ENCODE measurements around the gene VSX1.

The VSX1 gene

DNA sequence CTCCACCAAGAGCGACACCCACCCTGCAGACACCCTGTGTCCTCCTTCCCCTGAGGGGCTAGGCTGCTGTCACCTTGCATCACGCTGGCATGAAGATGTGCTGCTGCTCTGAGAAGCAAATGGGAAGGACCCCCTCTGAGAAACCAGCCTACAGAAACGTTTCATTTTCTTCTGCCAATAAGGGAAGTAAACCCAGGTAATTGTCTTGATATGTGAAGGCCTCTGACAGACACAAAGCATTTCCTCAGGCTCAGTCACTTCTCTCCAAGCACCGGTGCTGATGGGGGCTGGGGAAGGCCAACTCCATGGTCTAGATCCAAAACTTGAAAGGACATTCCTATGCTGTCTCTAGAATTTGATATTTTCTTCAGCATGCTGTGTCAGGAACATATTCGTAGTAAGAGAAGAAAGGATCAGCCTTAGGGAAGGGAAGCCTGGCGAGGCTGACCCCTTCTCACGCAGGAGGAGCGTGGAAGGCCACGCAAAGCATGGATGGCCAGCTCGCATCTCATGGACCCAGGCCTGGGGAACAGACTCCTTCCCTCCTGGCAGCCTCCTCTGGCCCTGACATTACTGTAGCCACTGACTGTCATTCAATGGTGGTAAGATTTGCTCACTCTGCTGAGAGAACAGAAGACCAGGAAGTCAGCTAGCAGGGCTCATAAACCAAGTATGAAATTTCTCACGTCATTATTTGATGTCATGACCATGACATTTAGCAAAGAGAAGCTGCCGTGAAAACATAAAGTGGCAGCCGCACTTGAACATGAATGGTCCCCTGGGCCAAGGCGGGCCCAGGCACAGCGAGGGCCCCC, 44.4 kb downstream of the VSX1 start:
- no peak for DNase-seq

DNA sequence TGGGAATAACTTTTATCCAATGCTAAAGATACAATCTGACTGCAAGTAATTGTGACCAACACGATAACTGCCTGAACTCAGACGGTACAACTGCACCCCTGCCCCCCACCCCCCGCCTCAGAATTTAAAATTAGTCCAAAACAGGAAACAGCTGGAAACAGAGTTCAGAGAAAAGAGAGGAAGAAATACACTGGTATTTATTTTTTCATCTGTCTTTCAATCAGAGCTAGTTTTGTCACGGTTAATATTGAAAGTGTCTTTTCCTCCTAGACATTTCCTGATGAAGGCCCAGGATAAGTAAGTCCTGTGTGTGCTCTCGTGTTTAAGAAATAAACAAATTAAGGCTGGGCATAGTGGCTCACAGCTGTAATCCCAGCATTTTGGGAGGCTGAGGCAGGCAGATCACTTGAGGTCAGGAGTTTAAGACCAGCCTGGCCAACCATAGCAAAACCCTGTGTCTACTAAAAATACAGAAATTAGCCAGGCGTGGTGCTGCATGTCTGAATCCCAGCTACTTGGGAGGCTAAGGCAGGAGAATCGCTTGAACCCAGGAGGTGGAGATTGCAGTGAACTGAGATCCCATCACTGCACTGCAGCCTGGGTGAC, 45.5 kb downstream of the VSX1 start:
- no peak for DNase-seq

DNA sequence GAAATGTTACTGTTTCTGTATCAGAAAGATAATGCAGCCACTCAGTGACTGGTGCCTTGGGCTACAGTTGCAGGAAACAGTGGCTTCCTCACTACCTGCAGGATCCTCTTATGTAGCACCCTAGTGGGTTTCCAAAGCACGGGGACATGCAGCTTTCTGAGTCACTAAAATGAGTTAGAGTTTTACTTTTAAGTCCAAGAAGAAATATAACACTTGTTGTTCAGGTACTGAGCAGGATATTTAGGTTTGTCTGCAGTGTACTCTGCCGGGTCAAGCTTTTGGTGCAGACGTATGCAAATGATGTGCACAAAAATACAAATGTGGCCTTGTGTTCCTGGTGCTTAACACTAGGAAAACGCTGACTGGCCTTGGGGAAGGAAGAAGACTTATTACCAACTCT, 46.0 kb downstream of the VSX1 start:
- DNase-seq, result no peak

DNA sequence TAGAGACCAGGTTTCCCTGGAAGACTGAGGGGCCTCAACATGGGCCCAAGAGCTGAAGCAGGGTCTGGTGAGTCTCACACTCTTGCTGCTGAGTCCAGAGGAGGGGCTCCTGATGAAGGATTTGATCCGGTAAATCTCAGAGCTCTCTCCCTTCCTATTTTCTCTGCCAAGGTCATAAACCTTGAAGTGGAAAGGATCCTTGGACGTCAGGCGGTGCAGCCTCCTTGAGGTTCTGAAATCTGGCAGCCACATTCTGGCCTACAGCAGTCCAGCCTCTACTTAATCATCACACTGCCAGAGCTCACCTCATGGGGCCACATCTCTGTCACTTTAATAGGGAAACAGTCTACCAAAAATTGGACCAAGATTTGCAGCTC, 48.0 kb downstream of the VSX1 start:
- no peak for DNase-seq

DNA sequence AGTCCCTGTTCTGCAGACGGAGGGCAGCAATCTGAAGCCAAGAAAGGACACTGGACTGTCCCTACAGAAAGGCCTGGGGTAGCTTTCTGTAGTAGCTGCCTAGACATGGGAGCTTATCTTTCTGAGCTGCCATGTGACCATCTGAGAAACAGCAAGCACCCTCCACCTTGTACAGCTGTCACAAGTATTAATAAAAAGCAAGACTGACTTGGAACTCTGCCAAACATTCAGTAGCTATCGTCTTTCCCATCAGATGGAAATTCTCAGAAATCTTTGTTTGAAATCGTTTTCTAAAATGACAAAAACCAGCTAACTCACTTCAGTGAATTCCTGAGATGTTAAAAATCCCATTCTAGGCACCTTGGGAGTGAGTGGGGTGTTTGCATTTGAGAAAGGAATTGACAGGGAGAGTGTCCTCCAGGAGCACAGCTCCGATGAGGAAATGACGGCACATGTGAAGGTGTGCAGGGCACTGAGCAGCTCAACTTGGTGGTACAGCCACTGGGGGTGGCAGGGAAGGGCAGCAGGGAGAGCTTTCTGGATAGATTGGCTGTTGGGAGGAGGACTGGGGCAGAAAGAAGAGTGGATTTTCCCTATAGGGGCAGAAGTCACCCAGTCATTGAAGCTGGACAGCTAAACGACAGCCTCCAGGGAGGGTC, 48.5 kb downstream of the VSX1 start:
- DNase-seq, result no peak

DNA sequence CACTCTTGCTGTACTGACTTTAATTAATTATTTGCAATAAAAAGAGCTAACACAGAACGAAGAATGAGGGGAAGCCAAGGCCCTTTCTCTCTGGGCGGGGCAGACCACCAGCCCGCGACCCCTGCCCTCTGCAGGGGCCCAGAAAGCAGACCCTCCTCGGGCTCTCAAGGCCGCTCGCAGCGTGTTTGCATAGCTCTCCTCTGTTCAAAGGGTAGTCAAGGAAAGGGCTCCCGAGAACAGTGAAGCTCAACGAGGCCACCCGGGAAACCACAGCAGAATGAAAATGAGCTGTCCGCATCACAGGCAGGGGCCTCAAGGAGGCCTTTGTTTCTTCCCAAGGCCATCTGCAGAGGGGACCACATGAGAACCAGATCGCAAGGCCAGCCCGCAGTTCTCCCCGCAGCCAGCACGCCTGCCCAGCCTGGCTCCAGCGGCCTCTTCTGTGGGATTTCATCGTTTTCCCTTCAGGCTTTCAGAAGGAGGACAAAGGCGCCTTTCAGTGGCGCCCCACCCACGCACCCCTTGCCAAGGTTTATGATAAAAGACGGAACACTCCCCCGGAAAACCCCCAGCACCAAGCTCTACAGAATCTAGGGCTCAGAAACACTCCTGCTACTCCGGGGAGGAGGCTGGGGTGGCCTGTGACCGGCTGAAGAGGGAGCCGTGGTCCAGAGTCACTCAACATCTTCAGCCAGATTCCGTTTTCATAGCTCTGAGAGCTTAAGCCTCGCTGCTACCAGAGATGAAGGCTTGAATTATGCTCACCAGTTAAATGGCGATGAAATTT, 49.3 kb downstream of the VSX1 start:
- DNase-seq, result no peak

DNA sequence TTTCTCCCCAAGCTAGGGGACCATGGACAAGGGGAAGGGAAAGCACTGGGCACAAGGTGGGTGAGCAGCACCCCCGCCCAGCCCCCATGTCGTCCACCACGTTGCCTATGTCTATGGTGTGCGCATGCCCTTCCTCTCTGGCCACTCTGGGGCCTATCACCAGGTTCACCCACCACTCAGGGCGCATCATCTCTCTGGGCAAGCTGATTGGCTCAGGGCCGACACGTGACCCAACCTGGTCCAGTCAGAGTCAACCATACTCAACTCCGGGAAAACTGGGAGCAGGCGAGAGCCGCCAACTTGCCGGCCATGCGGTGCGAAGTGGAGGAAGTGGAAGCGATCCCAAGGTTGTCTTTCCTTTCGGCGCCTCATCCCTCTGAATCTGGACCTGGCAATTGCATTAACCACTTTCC, 49.9 kb downstream of the VSX1 start:
- no peak for DNase-seq

DNA sequence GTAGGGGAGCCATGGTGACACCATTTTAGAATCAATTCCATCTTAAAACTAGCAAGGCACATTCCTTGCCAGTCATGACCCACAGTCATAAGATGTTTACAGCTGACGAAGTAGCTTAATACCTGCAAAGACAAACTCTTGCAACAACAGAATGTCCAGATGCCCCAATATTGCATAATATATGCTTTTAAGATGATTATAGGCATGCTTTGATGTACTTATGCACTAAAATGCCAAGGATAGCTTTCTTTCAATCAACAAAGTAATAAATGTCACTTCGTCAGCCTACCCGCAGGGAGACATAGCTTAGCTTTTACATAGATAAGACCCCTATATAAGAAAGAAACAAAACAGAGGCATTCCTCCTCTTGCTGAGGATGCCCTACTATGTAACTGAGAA, 50.7 kb downstream of the VSX1 start:
- no peak for DNase-seq

DNA sequence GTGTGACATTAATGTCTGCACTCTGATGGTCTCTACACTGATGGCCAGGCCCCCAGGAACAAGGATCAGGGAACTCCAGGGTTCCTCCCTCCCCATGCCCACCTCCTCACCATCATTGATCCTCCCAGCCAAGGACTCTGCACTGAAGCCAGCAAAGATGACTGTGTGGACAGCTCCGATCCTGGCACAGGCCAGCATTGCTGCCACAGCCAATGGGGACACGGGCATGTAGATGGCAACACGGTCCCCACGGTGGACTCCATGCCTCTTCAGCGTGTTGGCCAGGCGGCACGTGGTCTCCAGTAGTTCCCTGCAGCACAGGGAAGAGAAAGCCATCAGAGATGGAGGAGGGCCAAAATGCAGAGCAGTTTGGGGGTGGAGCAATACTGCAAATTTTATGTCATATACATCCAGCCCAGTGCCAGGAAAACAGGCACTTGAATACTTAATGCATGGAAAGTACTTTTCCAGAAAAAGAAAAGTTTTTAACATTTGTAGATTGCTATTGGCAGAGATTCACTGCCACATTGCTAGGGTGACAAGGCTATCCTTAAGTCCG, 51.2 kb downstream of the VSX1 start:
- DNase-seq, result no peak

DNA sequence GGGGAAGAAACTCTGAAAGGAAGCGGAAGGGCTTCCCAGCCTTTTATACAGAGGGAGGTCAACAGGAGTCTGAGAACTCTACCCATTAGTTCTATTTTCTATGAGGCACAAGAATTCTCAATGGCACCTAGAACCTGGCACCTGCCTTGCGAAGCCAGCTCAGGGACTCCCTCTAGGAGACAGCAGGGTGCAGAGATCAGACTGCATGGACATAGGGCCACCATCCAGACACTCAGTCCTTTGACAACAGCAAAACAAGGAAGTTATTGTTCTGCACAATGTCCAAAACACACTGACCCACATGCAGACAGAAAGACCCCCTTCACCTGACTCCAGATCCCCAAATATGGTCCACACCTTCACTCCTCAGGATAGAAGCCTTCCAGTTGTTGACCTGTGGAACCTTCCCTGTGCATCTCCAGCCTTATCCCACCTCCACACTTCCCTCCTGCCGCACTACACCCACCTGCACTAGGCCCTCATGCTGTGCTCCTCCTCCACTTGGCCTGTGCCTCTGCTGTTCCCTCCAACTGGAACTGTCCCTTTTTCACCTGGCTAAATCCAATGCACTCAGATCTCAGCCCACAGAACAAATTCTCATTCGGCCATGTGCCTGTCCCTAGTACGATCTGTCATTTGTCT, 51.8 kb downstream of the VSX1 start:
- no peak for DNase-seq

DNA sequence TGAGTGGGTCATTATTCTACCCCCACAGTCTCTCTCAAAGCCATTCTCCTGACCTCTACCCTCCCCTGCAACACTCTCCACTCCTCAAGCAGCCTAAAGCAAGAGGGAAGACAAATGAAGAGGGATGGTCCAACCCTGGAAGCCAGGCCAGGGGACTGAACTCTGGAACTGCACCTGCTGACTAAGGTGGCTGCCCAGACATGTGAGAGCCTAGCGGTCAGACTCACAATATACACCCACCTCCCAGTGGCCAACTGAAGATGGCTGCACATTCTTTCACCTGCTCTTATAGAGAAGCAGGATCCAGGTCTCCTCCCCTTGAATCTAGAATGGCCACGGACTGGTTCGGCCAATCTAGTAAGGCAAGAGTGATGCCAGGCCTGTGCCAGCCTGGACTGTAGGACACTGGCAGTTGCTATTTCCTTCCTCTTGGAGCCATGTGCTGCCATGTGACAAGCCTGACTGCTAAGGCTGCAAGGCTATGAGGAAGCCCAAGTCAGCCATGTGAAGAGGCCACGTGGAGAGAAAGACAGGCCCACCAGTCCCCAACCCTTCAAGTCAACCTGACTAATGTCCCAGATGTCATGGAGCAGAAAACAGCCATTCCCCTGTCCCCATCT, 55.8 kb downstream of the VSX1 start:
- no peak for DNase-seq
